ENCODE data around the gene MGRN1. TPM values are rescaled to one million over a fixed set of nuclear protein-coding genes. Genes with fewer than 3 reads are reported as not detected.

MGRN1 gene
- total RNA-seq, 1 experiment from 2014 or later, result 72.3 TPM

GRCh38 chr16:4676831-4677230, 52.2 kb downstream of the MGRN1 start:
- H3K27ac Mint-ChIP-seq (ENCODE audit: unreplicated experiment), result no peak overlapping the region
- H3K27me3 ChIP-seq (replicated peaks; ENCODE audit: control insufficient read depth, insufficient read depth, low read length), result no peaks in the 10 kb centered on the region
- no peak overlapping the region for H3K4me3 Mint-ChIP-seq (ENCODE audit: unreplicated experiment)
- no peaks in the 10 kb centered on the region for H3K9me3 ChIP-seq
- BruUV-seq (replicated peaks), result no TSS peak
- peaks cover 40% of the 10 kb centered on the region for H3K36me3 Mint-ChIP-seq (ENCODE audit: insufficient read depth, unreplicated experiment)
- intact Hi-C loops (cut with micrococcal nuclease; ENCODE audit: unreplicated experiment), result no loop called here
- DNase-seq, result no peak
- no peaks in the 10 kb centered on the region for H3K4me1 Mint-ChIP-seq (ENCODE audit: low read depth, unreplicated experiment)
- no peak for TF ChIP-seq CTCF (IDR thresholded peaks at IDR 0.05; ENCODE audit: insufficient read depth in 1 of 2, low read depth in 1 of 2, low read length in 1 of 2, severe bottlenecking in 1 of 2, unreplicated experiment in 1 of 2)
- no peaks in the 10 kb centered on the region for H3K4me1 ChIP-seq
- H3K36me3 ChIP-seq (ENCODE audit: control insufficient read depth, insufficient read depth, low read length), result no peaks in the 10 kb centered on the region; the same call in none of the 2 replicates
- H3K9me3 Mint-ChIP-seq (ENCODE audit: unreplicated experiment), result no peaks in the 10 kb centered on the region
- ChIA-PET POLR2A (no interaction called here), CTCF (no interaction called here)
- no peak overlapping the region for H3K4me3 ChIP-seq (ENCODE audit: low read depth, low read length)
- no peaks in the 10 kb centered on the region for H3K27me3 Mint-ChIP-seq (ENCODE audit: insufficient read depth, unreplicated experiment)

- Histone ChIP-seq H3K4me3 (ENCODE audit: low read depth, low read length) (no peak overlapping the region), H3K4me1 (no peaks in the 10 kb centered on the region), H3K36me3 (ENCODE audit: control insufficient read depth, insufficient read depth, low read length) (no peaks in the 10 kb centered on the region; the same call in none of the 2 replicates), H3K27me3 (replicated peaks; ENCODE audit: control insufficient read depth, insufficient read depth, low read length) (no peaks in the 10 kb centered on the region), H3K9me3 (no peaks in the 10 kb centered on the region)
- no peaks in the 10 kb centered on the region for H3K27me3 Mint-ChIP-seq (ENCODE audit: insufficient read depth, unreplicated experiment)
- DNase-seq, result no peak
- CTCF ChIA-PET, result no interaction called here
- peaks cover 42% of the 10 kb centered on the region for H3K36me3 Mint-ChIP-seq (ENCODE audit: insufficient read depth, unreplicated experiment)
- no peaks in the 10 kb centered on the region for H3K9me3 Mint-ChIP-seq (ENCODE audit: unreplicated experiment)
- intact Hi-C loops (cut with micrococcal nuclease; ENCODE audit: unreplicated experiment), result no loop called here
- no peak overlapping the region for H3K27ac Mint-ChIP-seq (ENCODE audit: unreplicated experiment)
- no peak for TF ChIP-seq CTCF (IDR thresholded peaks at IDR 0.05; ENCODE audit: insufficient read depth in 1 of 2, low read depth in 1 of 2, low read length in 1 of 2, severe bottlenecking in 1 of 2, unreplicated experiment in 1 of 2)
- no peaks in the 10 kb centered on the region for H3K4me1 Mint-ChIP-seq (ENCODE audit: low read depth, unreplicated experiment)
- no TSS peak for BruUV-seq (replicated peaks)
- no peak overlapping the region for H3K4me3 Mint-ChIP-seq (ENCODE audit: unreplicated experiment)
- POLR2A ChIA-PET, result no interaction called here
These were observed 52.8 kb downstream of the MGRN1 start for GRCh38 chr16:4677390-4677789.

- no peaks in the 10 kb centered on the region for H3K4me1 ChIP-seq
- Mint-ChIP-seq H3K27me3 (ENCODE audit: insufficient read depth, unreplicated experiment) (no peaks in the 10 kb centered on the region), H3K4me3 (ENCODE audit: unreplicated experiment) (no peak overlapping the region), H3K27ac (ENCODE audit: unreplicated experiment) (no peak overlapping the region), H3K36me3 (ENCODE audit: insufficient read depth, unreplicated experiment) (peaks cover 42% of the 10 kb centered on the region), H3K4me1 (ENCODE audit: low read depth, unreplicated experiment) (no peaks in the 10 kb centered on the region), H3K9me3 (ENCODE audit: unreplicated experiment) (no peaks in the 10 kb centered on the region)
- CTCF ChIA-PET, result no interaction called here
- no peaks in the 10 kb centered on the region for H3K27me3 ChIP-seq (replicated peaks; ENCODE audit: control insufficient read depth, insufficient read depth, low read length)
- intact Hi-C loops (cut with micrococcal nuclease; ENCODE audit: unreplicated experiment), result no loop called here
- no peak for DNase-seq
- H3K9me3 ChIP-seq, result no peaks in the 10 kb centered on the region
- H3K4me3 ChIP-seq (ENCODE audit: low read depth, low read length), result no peak overlapping the region
- BruUV-seq (replicated peaks), result no TSS peak
- POLR2A ChIA-PET, result no interaction called here
- H3K36me3 ChIP-seq (ENCODE audit: control insufficient read depth, insufficient read depth, low read length), result peaks cover 2% of the 10 kb centered on the region
- no peak for TF ChIP-seq CTCF (IDR thresholded peaks at IDR 0.05; ENCODE audit: insufficient read depth in 1 of 2, low read depth in 1 of 2, low read length in 1 of 2, severe bottlenecking in 1 of 2, unreplicated experiment in 1 of 2)
These were observed 53.4 kb downstream of the MGRN1 start for GRCh38 chr16:4677994-4678393.
